D721Med (cell line): ENCODE measurements around the gene DYNC1I1.

Source experiments
- DNase-seq: peaks from one replicate; pipeline ENCODE4 v3.0.0; 2011; ENCODE audit warnings: low spot score; ENCODE audit not compliant: insufficient read length
- FAIRE-seq: peaks from 2 replicates; lab custom pipeline; 2011; peaks lifted over from hg19 to GRCh38; lab: Jason Lieb, UNC
- CTCF ChIP-seq: IDR thresholded peaks from 2 replicates; pipeline ENCODE4 v1.5.1; 2012; ENCODE audit warnings: mild to moderate bottlenecking, control low read depth; ENCODE audit not compliant: insufficient read depth; ENCODE audit errors: missing control alignments

Gene DYNC1I1

GRCh38 chr7:96023387-96023786, 251.0 kb downstream of the DYNC1I1 start:
- no peak for FAIRE-seq
- TF ChIP-seq CTCF: no peak
- no peak for DNase-seq

GRCh38 chr7:96026010-96026409, 253.7 kb downstream of the DYNC1I1 start:
- FAIRE-seq: no peak
- DNase-seq: no peak
- TF ChIP-seq CTCF: no peak

- no peak for TF ChIP-seq CTCF
- DNase-seq (no peak), FAIRE-seq (no peak)
Measured at GRCh38 chr7:96026611-96027010, 254.3 kb downstream of the DYNC1I1 start.

- FAIRE-seq (no peak), DNase-seq (no peak)
- TF ChIP-seq CTCF: no peak
Measured at GRCh38 chr7:96028729-96029128, 256.4 kb downstream of the DYNC1I1 start.

- FAIRE-seq: peak; percentile 69
- no peak for TF ChIP-seq CTCF
- DNase-seq: no peak
Measured at GRCh38 chr7:96033009-96033598, 260.8 kb downstream of the DYNC1I1 start.

- DNase-seq (no peak), FAIRE-seq (no peak)
- no peak for TF ChIP-seq CTCF
Measured at GRCh38 chr7:96034940-96035727, 262.8 kb downstream of the DYNC1I1 start.

- no peak for DNase-seq
Measured at GRCh38 chr7:96040250-96040772, 268.0 kb downstream of the DYNC1I1 start.

More at GRCh38 chr7:96040250-96040772, 268.0 kb downstream of the DYNC1I1 start:
- no peak for FAIRE-seq
- TF ChIP-seq CTCF: no peak
